Measurements from ENCODE around the gene STXBP1.
A peak's percentile ranks its signal among the peaks of the same experiment; 100 is the strongest.

The STXBP1 gene

DNA sequence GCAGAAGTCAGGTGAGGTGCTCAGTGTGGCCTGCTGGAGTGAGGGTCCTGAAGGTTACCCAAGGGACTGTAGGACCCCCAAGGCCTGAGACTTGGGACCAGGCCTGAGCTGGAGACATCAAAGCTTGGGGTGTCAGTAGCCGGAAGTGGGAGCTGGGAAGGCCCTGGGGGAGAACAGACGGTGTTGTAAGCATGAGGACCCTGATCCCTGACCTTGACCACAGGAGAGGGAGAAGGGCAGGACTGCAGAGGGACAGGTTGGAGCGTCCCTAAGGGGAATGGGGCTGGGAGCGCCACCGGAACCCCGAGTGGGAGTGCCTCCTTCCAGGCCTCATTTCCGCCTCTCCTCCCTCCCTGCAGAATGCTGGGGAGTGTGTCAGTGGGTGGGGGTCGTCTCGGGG, 104.3 kb downstream of the STXBP1 start:
- no peak for DNase-seq

DNA sequence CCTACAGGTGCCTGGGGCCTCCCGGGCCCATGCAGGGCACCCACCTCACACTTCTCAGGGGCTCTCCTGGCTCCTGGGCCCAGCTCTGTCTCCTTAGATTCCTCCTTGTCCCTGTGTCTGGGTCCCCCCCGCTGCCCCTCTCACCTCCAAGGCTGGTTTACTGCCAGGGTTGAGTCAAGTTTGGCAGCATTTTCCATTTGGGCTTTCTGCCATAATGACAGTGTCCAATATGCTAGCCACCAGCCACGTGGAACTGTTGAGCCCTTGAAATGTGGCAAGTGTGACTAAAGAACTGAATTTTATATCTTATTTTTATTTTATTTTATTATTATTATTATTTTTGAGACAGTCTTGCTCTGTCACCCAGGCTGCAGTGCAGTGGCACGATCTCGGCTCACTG, 105.7 kb downstream of the STXBP1 start:
- no peak for DNase-seq

DNA sequence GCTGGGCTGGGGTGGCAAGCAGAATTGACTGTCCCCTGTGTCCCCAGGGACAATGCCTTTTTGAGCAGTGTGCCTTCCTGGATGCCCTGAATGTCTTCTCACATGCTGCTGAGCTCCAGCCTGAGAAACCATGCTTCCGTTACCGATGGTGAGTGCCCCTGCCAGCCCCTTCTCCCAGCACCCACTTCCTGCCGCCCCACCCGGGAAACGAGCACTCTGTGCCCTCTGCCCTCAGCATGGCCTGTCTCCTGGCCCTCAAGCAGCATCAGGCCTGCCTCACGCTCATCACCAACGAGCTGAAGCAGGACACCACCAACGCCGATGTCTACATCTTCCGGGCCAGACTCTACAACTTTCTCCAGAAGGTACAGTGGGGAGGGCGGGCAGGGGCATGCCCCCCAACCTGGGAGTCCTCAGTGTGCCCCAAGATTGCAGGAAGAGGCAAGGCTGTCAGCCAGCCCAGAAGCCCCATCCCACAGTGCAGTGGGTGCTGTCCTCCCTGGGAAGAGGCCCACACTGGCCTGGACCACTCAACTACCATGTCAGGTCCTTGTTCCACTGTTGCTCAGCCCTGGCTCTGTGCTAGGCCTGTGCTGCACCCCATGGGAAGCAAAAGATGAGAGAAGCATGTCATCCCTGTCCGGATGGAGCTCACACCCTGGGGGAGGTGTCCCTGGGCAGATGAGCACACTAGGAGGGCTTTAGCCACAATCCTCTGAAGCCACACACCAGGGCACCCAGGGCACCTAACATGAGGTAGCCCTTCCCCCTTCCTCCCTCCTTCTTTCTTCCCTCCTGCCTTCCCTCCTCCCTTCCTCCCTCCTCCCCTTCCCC, 108.2 kb downstream of the STXBP1 start:
- no peak for DNase-seq

- DNase-seq: no peak
These were observed 108.8 kb downstream of the STXBP1 start for GRCh38 chr9:127720865-127721227.

DNA sequence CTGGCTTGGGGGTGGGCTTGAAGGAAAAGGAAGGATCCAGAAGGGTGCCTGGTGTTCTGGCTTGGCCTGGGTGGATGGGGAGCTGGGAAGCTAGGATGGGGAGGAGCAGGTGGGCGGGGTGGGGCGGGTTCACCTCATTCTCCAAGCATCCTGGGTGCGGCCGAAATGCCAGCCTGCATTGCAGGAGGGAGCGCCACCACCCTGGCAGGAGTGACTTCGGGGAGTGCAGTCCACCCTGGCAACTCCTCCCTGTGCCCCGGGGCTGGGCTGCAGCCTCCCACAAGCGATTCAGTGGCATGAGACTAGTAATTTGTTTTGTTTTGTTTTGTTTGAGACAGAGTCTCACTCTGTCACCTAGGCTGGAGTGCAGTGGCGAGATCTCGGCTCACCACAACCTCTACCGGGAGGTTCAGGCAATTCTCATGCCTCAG, 109.3 kb downstream of the STXBP1 start:
- peak; percentile 44 for DNase-seq

DNA sequence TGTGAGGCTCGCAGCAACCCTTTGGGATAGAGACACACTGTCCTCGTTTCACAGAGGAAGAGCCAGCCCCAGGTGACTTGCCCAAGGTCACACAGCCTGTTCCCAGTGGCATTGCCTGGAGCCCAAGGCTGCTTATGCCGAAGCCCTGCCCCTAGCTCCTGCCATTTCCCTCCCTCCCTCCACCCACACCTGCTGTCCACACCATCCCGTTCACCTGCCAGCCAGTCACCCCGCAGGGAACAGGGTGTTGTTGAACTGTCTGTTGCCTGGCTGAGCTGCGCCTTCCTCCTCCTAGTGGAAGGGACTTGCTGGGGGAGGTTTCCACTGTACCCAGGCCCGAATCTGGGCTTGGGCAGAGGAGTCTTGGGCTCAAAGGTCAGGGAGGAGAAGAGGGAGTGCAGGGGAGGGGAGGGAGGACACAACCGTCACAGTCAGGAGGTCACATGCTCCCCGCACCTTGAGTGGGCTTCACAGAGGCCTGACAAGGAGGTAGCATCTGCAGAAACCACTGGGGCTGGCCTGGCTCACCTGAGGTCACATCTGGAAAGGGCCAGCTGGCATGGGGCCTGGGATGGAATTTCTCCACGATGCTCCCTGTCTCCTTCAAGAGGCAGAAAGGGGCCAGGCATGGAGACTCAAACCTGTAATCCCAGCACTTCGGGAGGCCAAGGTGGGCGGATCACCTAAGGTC, 110.1 kb downstream of the STXBP1 start:
- DNase-seq: no peak

DNA sequence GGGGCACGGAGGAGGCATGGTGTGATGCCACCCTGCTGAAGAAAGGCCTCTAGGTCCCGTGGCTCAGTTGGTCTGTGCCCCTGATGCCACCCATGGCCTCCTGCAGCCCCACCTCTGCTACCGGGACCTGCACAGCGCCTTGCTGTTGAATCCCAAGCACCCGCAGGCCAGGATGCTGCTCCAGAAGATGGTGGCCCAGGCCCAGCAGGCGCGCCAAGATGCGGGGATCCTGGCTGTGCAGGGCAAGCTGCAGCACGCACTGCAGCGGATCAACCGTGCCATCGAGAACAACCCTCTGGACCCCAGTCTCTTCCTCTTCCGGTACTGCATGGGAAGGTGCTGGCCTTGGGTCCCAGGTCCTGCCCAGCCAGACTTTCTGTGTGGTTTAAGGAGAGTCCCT, 110.9 kb downstream of the STXBP1 start:
- DNase-seq: no peak

- no peak for DNase-seq
These were observed 111.4 kb downstream of the STXBP1 start for GRCh38 chr9:127723444-127723843.

GRCh38 chr9:127724012-127724411, 111.9 kb downstream of the STXBP1 start:
- DNase-seq: no peak

- DNase-seq: no peak
These were observed 114.8 kb downstream of the STXBP1 start for GRCh38 chr9:127726871-127727270.

GRCh38 chr9:127728808-127729207, 116.7 kb downstream of the STXBP1 start:
- no peak for DNase-seq

DNA sequence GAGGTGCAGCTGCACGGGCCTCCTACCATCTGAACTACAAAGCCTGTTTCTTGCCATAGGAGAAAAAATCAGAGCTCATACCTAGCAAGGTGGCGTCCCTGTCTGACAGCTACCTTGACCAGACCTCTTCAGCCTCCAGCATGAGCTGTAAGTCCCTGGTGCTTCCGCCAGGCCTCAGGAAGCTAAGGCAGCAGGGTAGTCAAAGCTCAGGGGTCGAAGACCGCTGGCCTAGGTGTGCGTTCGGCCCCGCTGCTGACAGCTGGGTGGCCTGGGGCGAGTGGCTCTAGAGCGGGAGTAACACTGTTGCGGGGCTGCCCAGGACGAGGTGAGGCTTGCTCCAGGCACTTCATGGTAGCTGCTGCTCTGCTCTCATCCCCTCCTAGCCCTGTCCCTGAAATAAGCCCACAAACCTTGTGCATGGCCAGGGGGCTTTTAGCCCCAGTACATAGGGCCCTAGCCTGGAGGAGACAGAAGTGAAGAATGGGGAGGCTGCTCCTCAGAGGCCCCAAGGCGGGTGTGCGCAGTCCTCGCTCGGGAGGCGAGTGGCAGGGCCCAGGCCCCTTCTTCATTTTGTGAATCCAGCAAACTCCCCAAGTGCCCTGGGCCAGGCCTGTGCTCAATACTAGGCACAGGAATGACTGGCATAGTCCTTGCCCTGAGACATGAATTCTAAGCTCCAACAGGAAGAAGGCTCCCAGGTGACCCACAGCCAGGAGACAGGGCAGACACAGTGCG, 117.6 kb downstream of the STXBP1 start:
- DNase-seq: no peak

- no peak for DNase-seq
These were observed 118.2 kb downstream of the STXBP1 start for GRCh38 chr9:127730262-127730661.

GRCh38 chr9:127730799-127731410, 118.8 kb downstream of the STXBP1 start:
- no peak for DNase-seq

DNA sequence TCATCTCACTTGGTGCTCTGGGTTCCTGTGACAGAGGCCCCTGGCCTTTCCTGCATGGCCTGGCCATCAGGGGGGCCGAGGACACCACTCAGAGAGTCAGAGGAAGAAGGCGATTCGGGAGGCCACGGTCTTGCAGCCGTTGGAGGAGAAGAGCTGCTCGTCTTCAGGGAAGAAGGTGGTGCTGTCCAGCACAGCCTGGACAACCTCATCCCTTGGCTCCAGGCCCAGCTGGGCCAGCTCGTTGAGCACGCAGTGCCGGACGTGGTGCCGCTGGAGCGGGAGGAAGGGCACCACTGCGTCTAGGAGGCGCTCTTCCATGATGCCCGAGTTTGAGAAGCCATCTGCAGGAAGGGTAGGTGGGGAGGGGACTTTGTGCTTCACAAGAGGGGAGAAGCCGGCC, 119.9 kb downstream of the STXBP1 start:
- no peak for DNase-seq

DNA sequence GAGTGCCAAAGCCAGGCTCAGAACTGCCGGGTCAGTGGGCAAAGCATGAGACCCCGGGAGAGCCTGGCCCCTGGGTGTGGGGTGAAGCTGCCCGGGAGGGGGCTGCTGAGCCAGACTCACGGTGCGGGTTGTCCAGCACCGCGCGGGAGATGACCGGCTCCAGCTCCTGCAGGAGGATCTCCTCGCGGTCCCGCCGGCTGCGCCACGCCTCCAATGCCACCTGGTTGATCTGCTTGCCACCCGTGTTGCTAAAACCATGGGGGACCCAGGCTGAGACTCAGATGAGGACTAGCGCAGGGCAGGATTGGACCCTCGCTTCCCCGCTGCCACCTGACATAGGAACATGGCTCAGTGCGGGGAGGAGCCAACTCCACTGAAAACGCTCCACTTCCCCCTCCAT, 120.4 kb downstream of the STXBP1 start:
- no peak for DNase-seq

GRCh38 chr9:127733614-127734013, 121.5 kb downstream of the STXBP1 start:
- DNase-seq: no peak

DNA sequence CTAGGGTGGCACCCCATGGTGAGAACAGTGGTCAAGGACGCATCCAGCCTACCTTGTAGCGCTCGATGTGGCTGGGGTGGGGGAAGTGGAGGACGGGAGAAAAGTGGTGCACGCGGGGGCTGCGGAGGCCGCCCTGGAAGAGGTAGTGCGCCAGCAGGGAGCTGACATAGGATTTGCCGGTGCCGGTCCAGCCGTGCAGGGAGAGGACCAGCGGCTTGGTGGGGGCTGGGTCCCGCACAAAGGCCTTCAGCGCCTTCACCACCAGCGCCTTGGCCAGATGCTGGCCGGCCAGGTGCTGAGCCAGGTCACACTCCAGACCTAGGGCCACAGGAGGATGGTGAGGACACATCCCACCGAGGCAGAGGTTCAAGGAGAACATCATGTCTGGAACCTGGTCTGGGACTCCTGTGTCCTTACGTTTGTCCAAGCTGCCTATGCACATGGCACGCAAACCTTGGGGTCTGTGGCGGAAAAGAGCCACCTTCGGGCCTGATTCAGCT, 122.2 kb downstream of the STXBP1 start:
- no peak for DNase-seq

DNA sequence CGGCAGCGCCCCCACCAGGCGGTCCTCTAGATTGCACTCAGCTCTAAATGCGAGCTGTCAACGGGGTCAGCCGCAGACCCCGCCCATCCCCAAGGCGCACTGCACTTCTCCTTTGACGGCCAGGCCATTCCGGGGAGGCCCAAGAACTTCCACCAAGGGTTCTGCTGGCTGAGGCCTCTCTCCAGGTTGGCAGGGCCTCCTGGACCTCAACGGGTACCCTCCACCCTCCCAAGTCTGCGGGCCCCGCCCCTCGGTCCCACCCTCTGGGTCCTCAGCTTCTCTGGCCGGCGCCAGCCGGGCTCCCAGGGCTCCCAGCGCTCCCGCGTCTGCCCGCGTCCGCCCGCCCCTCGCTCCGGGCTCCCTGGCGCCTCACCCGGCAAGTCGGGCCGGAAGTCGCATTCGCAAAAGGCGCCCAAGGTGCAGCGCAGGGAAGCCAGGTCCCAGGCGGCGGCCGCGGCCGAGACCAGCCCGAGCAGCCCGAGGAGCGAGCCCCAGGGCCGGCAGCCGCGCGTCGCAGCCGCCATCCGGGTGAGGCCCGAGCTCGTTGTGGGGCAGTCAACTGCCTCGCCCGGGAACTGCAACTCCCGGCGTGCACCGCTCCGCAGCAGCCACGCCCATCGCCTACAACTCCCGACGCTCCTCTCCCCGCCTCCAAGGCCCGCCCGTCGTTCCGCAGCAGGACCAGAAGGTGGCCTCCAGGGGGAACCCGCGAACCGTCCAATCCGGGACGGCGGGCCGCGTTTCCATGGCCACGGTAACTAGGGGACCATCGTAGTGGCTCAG, 122.9 kb downstream of the STXBP1 start, which contains the start of gene TOR2A:
Gene TOR2A, minus strand, starts transcription at position 548 of the 783 bp plus-strand sequence. Its CDS starts 24 bp downstream, at position 524.
- DNase-seq: peak; percentile 95

DNA sequence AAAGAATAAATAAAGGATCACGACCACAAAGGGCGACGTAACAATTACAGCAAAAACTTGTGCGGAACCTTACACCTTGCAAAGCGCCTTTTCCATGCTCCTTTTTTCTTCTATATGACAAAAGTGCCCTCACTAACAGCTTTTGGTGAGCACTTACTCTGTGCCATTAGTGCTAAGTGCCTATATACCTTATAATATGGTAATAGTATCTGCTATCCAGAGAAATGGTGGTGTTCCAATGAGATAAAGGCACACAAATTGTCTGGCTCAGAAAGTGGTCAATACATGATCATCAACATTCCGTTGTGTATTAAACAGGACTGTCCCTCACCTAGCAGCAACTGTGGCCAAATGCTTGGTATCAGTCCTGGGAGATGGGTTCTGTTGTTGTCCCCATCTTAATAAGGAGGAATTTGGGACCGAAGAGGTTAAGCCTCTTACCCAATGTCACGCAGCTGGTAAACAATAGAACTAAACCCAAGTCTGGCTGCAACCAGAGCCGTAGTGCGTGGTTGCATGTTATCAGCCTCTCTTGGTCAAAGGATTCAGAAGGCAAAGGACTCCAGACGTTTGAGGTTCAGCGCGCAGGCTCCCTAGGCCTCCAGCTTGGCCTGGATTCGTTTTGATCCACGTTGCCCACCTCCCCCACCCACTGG, 123.6 kb downstream of the STXBP1 start:
- no peak for DNase-seq

DNA sequence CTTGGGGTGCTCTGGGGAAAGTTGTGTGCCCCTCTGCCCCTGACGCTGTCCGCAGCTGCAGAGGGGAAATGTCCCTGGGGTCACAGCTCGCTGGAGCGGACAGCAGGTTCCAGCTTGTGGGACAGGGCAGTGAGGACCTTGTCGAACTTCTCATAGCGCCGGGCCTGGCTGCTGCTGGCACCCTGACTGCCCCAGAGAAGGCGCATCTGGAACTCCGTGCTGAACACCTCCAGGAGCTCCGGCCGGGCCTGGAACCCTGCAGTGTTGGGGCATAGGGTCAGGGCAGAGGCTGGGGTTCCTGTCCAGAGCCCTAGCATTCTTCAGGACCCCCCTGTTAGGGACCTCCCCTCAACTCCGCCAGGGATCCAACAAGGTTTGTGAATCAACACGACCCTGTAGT, 126.6 kb downstream of the STXBP1 start:
- no peak for DNase-seq
